ENCODE results near the gene CYSRT1. TPM values are rescaled to one million over a fixed set of nuclear protein-coding genes. Genes with fewer than 3 reads are reported as not detected.
A peak's percentile ranks its signal among the peaks of the same experiment; 100 is the strongest.
"Not testable (repeated sequence)": the region's sequence is repeated elsewhere in the genome, so short reads cannot be mapped to it uniquely, and the experiment has no call there.

CYSRT1 gene
- polyA plus RNA-seq, 3 donors = 0.17 TPM; not detected in 2

- peaks cover 2 to 22% (median 8%) of the 10 kb centered on the region in 3 donors for H3K27me3 Mint-ChIP-seq (ENCODE audit: low read depth in 3 of 3)
- no peaks in the 10 kb centered on the region for H3K36me3 Mint-ChIP-seq
- no peak overlapping the region for H3K27ac ChIP-seq (ENCODE audit: low read depth in 1 of 2, low read length in 2 of 2)
- no peak for DNase-seq
- H3K4me2 ChIP-seq (replicated peaks; ENCODE audit: extremely low read depth, low read length, poor library complexity, severe bottlenecking) = peak overlapping the region; percentile 51
- WGBS (ENCODE audit: insufficient coverage) = 17% methylated on average over 9 of the region's 11 CpGs
- H3K27me3 ChIP-seq (ENCODE audit: control insufficient read depth in 2 of 2, insufficient read depth in 2 of 2, low read length in 2 of 2) = no peaks in the 10 kb centered on the region
- H3K27ac Mint-ChIP-seq = peak overlapping the region in 1 of 7 donors; percentile 50
- peaks cover 5% of the 10 kb centered on the region for H4K20me1 ChIP-seq (ENCODE audit: insufficient read depth, low read length)
- peaks cover 23% of the 10 kb centered on the region for H3K4me1 Mint-ChIP-seq
- H3K79me2 ChIP-seq (ENCODE audit: insufficient read depth, low read length) = peaks cover 23% of the 10 kb centered on the region
- no peak overlapping the region for H3K9ac ChIP-seq (ENCODE audit: insufficient read depth, low read length, poor library complexity, severe bottlenecking)
- intact Hi-C loops (cut with micrococcal nuclease) = loop anchor here in 1 of 2 donors (5.0 kb wide), 2 partner anchors 50 to 115 kb away; partner anchors contain the start of genes ANAPC2 and SSNA1
- H3K36me3 ChIP-seq (replicated peaks in 1 of 2; ENCODE audit: control insufficient read depth in 1 of 2, insufficient read depth in 2 of 2, low read length in 2 of 2) = peaks cover under 1% of the 10 kb centered on the region in 2 donors
- peaks cover 0 to 3% (median 0%) of the 10 kb centered on the region in 7 donors for H3K9me3 Mint-ChIP-seq
- peak overlapping the region; percentile 50 for H2AFZ ChIP-seq (ENCODE audit: insufficient read depth, low read depth, low read length, poor library complexity, severe bottlenecking)
- TF ChIP-seq CTCF (IDR thresholded peaks at IDR 0.05) = no peak
- H3K4me3 ChIP-seq (replicated peaks in 1 of 3; ENCODE audit: low read depth in 2 of 3, low read length in 3 of 3) = no peak overlapping the region
- H3K9me3 ChIP-seq (replicated peaks in 1 of 2; ENCODE audit: control insufficient read depth in 1 of 2, insufficient read depth in 1 of 2, low read length in 2 of 2) = no peaks in the 10 kb centered on the region
- peaks cover 34 to 41% of the 10 kb centered on the region in 2 donors for H3K4me1 ChIP-seq (ENCODE audit: control insufficient read depth in 1 of 2, insufficient read depth in 2 of 2, low read length in 2 of 2)
- H3K4me3 Mint-ChIP-seq = no peak overlapping the region
These were observed 12.0 kb downstream of the CYSRT1 start for GRCh38 chr9:137236936-137237421.

GRCh38 chr9:137237759-137238726 is 13.1 kb downstream of the CYSRT1 start:
- Mint-ChIP-seq H3K4me3 (no peak overlapping the region), H3K9me3 (peaks cover 0 to 3% (median 0%) of the 10 kb centered on the region in 7 donors), H3K36me3 (peaks cover 10% of the 10 kb centered on the region in 2 donors), H3K4me1 (peaks cover 33% of the 10 kb centered on the region), H3K27ac (peak overlapping the region in 1 of 7 donors; percentile 33), H3K27me3 (ENCODE audit: low read depth in 3 of 3) (peaks cover 2 to 17% (median 8%) of the 10 kb centered on the region in 3 donors)
- H3K36me3 ChIP-seq (replicated peaks in 1 of 2; ENCODE audit: control insufficient read depth in 1 of 2, insufficient read depth in 2 of 2, low read length in 2 of 2) = peaks cover 11% of the 10 kb centered on the region in 2 donors
- DNase-seq = no peak
- peaks cover 33% of the 10 kb centered on the region for H3K79me2 ChIP-seq (ENCODE audit: insufficient read depth, low read length)
- intact Hi-C loops (cut with micrococcal nuclease) = loop anchor here in 1 of 2 donors (5.0 kb wide), 2 partner anchors 51 to 116 kb away; partner anchors contain the start of genes ANAPC2 and SSNA1
- H3K4me1 ChIP-seq (ENCODE audit: control insufficient read depth in 1 of 2, insufficient read depth in 2 of 2, low read length in 2 of 2) = peaks cover 44 to 52% of the 10 kb centered on the region in 2 donors
- no peak for TF ChIP-seq CTCF (IDR thresholded peaks at IDR 0.05)
- no peak overlapping the region for H3K4me2 ChIP-seq (replicated peaks; ENCODE audit: extremely low read depth, low read length, poor library complexity, severe bottlenecking)
- no peaks in the 10 kb centered on the region for H3K27me3 ChIP-seq (ENCODE audit: control insufficient read depth in 2 of 2, insufficient read depth in 2 of 2, low read length in 2 of 2)
- H3K27ac ChIP-seq (ENCODE audit: low read depth in 1 of 2, low read length in 2 of 2) = no peak overlapping the region
- H3K4me3 ChIP-seq (replicated peaks in 1 of 3; ENCODE audit: low read depth in 2 of 3, low read length in 3 of 3) = no peak overlapping the region
- whole genome bisulfite sequencing (ENCODE audit: insufficient coverage) = 87% methylated on average over 10 of the region's 13 CpGs
- no peaks in the 10 kb centered on the region for H3K9me3 ChIP-seq (replicated peaks in 1 of 2; ENCODE audit: control insufficient read depth in 1 of 2, insufficient read depth in 1 of 2, low read length in 2 of 2)
- no peak overlapping the region for H2AFZ ChIP-seq (ENCODE audit: insufficient read depth, low read depth, low read length, poor library complexity, severe bottlenecking)
- no peak overlapping the region for H3K9ac ChIP-seq (ENCODE audit: insufficient read depth, low read length, poor library complexity, severe bottlenecking)
- H4K20me1 ChIP-seq (ENCODE audit: insufficient read depth, low read length) = peaks cover 15% of the 10 kb centered on the region

DNA sequence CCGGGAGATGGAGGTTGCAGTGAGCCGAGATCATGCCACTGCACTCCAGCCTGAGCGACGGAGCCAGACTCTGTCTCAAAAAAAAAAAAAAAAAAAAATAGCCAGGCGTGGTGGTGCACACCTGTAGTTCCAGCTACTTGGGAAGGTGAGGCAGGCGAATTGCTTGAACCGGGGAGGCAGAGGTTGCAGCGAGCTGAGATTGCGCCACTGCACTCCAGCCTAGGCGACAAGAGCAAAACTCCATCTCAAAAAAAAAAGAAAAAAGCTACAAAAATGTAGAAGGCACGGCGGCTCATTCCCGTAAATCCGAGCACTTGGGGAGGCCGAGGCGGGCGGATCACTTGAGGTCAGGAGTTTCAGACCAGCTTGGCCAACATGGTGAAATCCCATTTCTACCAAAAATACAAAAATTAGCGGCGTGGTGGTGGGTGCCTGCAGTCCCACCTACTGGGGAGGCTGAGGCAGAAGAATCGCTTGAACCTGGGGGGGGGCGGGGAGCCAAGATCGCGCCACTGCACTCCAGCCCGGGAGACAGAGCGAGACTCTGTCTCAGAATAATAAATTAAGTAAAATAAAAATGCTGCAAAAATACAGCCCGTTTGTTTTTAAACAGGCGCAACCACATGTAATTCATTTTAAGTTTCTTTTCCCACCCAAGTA is 14.7 kb downstream of the CYSRT1 start:
- intact Hi-C loops (cut with micrococcal nuclease) = loop anchor here (2.0 to 5.0 kb wide), 4 partner anchors 15 to 117 kb away; partner anchors contain the start of genes ANAPC2 (in 1 of the 2), NELFB (in 1 of the 2), SSNA1 (in 1 of the 2) and TPRN (in 1 of the 2)
- 76% methylated on average over 8 of the region's 27 CpGs for WGBS (ENCODE audit: insufficient coverage)

More for the DNA sequence above, 14.7 kb downstream of the CYSRT1 start:
- Mint-ChIP-seq H3K4me3 (peak overlapping the region; percentile 67 to 76), H3K36me3 (peaks cover 15 to 18% of the 10 kb centered on the region in 2 donors), H3K4me1 (peaks cover 47% of the 10 kb centered on the region), H3K27ac (peak overlapping the region; percentile 6 to 84 (median 45))
- H3K4me2 ChIP-seq (replicated peaks; ENCODE audit: extremely low read depth, low read length, poor library complexity, severe bottlenecking) = peak overlapping the region; percentile 96
- H4K20me1 ChIP-seq (ENCODE audit: insufficient read depth, low read length) = peaks cover 32% of the 10 kb centered on the region
- H3K79me2 ChIP-seq (ENCODE audit: insufficient read depth, low read length) = peaks cover 34% of the 10 kb centered on the region
- peak overlapping the region; percentile 74 for H3K9ac ChIP-seq (ENCODE audit: insufficient read depth, low read length, poor library complexity, severe bottlenecking)
- not testable (repeated sequence) for H3K27me3 Mint-ChIP-seq (ENCODE audit: low read depth in 3 of 3); H3K27me3 ChIP-seq (ENCODE audit: control insufficient read depth in 2 of 2, insufficient read depth in 2 of 2, low read length in 2 of 2); H3K9me3 ChIP-seq (replicated peaks in 1 of 2; ENCODE audit: control insufficient read depth in 1 of 2, insufficient read depth in 1 of 2, low read length in 2 of 2); H3K9me3 Mint-ChIP-seq; DNase-seq
- H3K27ac ChIP-seq (ENCODE audit: low read depth in 1 of 2, low read length in 2 of 2) = peak overlapping the region; percentile 38 to 82
- peaks cover 49 to 63% of the 10 kb centered on the region in 2 donors for H3K4me1 ChIP-seq (ENCODE audit: control insufficient read depth in 1 of 2, insufficient read depth in 2 of 2, low read length in 2 of 2)
- peak overlapping the region; percentile 88 for H2AFZ ChIP-seq (ENCODE audit: insufficient read depth, low read depth, low read length, poor library complexity, severe bottlenecking)
- peaks cover 18 to 19% of the 10 kb centered on the region in 2 donors for H3K36me3 ChIP-seq (replicated peaks in 1 of 2; ENCODE audit: control insufficient read depth in 1 of 2, insufficient read depth in 2 of 2, low read length in 2 of 2)
- peak overlapping the region; percentile 52 to 80 (median 59) for H3K4me3 ChIP-seq (replicated peaks in 1 of 3; ENCODE audit: low read depth in 2 of 3, low read length in 3 of 3)
